Esophagus mucosa (tissue), 1 donor: ENCODE results near the gene IL1B. TPM values are rescaled to one million over a fixed set of nuclear protein-coding genes. Genes with fewer than 3 reads are reported as not detected.

ENCODE experiments used
- total RNA-seq: library from RNA; stranded (reverse); gene quantifications from one replicate; pipeline ENCODE4 v1.2.4, GENCODE V29; 2023
- donor health status: DM: yes; HTN: yes; CAD: no.

Gene IL1B
- total RNA-seq, 1 donor from 2014 or later: 4.1 TPM

Other genes with a start within 250 kb of the IL1B start
- gene SLC20A1, start 190.8 kb downstream of the IL1B start, total RNA-seq: 18.5 TPM
- gene NT5DC4, start 115.8 kb downstream of the IL1B start, total RNA-seq: not detected
- gene CKAP2L, start 72.2 kb downstream of the IL1B start, total RNA-seq: 14.0 TPM
- 9.4 TPM for gene IL1A, start 52.3 kb downstream of the IL1B start, total RNA-seq
- not detected for gene IL37, start 74.4 kb upstream of the IL1B start, total RNA-seq
- gene IL36G, start 141.2 kb upstream of the IL1B start, total RNA-seq: 27.4 TPM
- 167 TPM for gene IL36A, start 168.7 kb upstream of the IL1B start, total RNA-seq
- gene IL36B, start 216.1 kb upstream of the IL1B start, total RNA-seq: 1.4 TPM
- gene IL36RN, start 222.4 kb upstream of the IL1B start, total RNA-seq: 64.1 TPM
- not detected for gene IL1F10, start 231.2 kb upstream of the IL1B start, total RNA-seq